Natural killer cell (primary cell): ENCODE measurements around the gene DDX28. TPM values are rescaled to one million over a fixed set of nuclear protein-coding genes. Genes with fewer than 3 reads are reported as not detected.

Experiments used
- ATAC-seq, 3 donors: fragments of 150-1000 bp in 2 of 3; fragments of 200-7000 bp in 1 of 3; cut with Tn5 transposase; 1 replicate in 1 of 3; 2 replicates in 2 of 3; pipeline ENCODE4 v1.10.0; 2021; ENCODE audit warnings: mild to moderate bottlenecking in 2 of 3, moderate library complexity in 2 of 3
- DNase-seq, 2 donors: peaks; one replicate each; pipeline versions ENCODE4 v3.0.0 to v3.0.0-alpha.2; 2013 to 2021; ENCODE audit warnings: mixed read lengths in 1 of 2
- H3K27ac ChIP-seq: one replicate; pipeline ENCODE4 v1.5.1; 2013; ENCODE audit warnings: mild to moderate bottlenecking, low read length
- H3K27me3 ChIP-seq: one replicate; pipeline ENCODE4 v1.6.1; 2013; ENCODE audit warnings: low read length; ENCODE audit not compliant: control insufficient read depth, insufficient read depth
- H3K36me3 ChIP-seq: one replicate; pipeline ENCODE4 v1.6.1; 2013; ENCODE audit warnings: low read length; ENCODE audit not compliant: control insufficient read depth, insufficient read depth
- H3K4me1 ChIP-seq: one replicate; pipeline ENCODE4 v1.6.1; 2013; ENCODE audit warnings: low read length; ENCODE audit not compliant: control insufficient read depth, insufficient read depth
- H3K4me3 ChIP-seq: one replicate; pipeline ENCODE4 v1.5.1; 2013; ENCODE audit warnings: low read length
- H3K9me3 ChIP-seq: one replicate; pipeline ENCODE4 v1.6.1; 2013; ENCODE audit warnings: low read length; ENCODE audit not compliant: control insufficient read depth, insufficient read depth
- H3K27ac Mint-ChIP-seq, 2 donors: one replicate each; pipeline ENCODE4 v1.8.0; 2022; ENCODE audit warnings: mild to moderate bottlenecking in 2 of 2, mixed read lengths in 2 of 2, moderate library complexity in 1 of 2
- H3K27me3 Mint-ChIP-seq, 2 donors: one replicate each; pipeline ENCODE4 v1.8.0; 2022; ENCODE audit warnings: low read depth in 2 of 2, mixed read lengths in 2 of 2
- H3K36me3 Mint-ChIP-seq: one replicate; pipeline ENCODE4 v1.8.0; 2022; ENCODE audit warnings: mixed read lengths
- H3K4me1 Mint-ChIP-seq, 2 donors: one replicate each; pipeline ENCODE4 v1.8.0; 2022; ENCODE audit warnings: mixed read lengths in 2 of 2
- H3K4me3 Mint-ChIP-seq: one replicate; pipeline ENCODE4 v1.8.0; 2022; ENCODE audit warnings: mild to moderate bottlenecking, moderate library complexity, mixed read lengths
- H3K9me3 Mint-ChIP-seq, 2 donors: one replicate each; pipeline ENCODE4 v1.8.0; 2022; ENCODE audit warnings: mixed read lengths in 2 of 2
- CTCF ChIP-seq: fragments of 200-600 bp; IDR thresholded peaks from one replicate; pipeline ENCODE4 v1.8.0; 2022; ENCODE audit warnings: antibody characterized with exemption
- WGBS: methylation state at CpG from one replicate; pipeline ENCODE4 v1.1.7; 2013; ENCODE audit warnings: missing lambda C conversion rate; ENCODE audit not compliant: insufficient coverage; 5-methylcytosine and 5-hydroxymethylcytosine counted together
- intact Hi-C: fragments of 100-400 bp; cut with micrococcal nuclease; formaldehyde crosslinking; loops from one replicate; pipeline ENCODE4 v1.14.2; 2022
- total RNA-seq, 4 donors: library from RNA; stranded (reverse); fragments of 120-200 nt in 1 of 4; gene quantifications; one replicate each; pipeline versions ENCODE4 v1.2.3 to v1.2.4, GENCODE V29; 2013 to 2022

Gene DDX28
- total RNA-seq, 3 donors from 2014 or later (not counting 1 experiment from before 2014, with no cell fraction given) = 17.4 to 19.0 (median 17.9) TPM

GRCh38 chr16:68021490-68021889 is 1.5 kb downstream of the DDX28 start:
- ATAC-seq = no peak
- Mint-ChIP-seq H3K4me3 (peak overlapping the region; percentile 99), H3K27me3 (no peaks in the 10 kb centered on the region), H3K36me3 (no peaks in the 10 kb centered on the region), H3K9me3 (no peaks in the 10 kb centered on the region), H3K4me1 (peaks cover 16 to 31% of the 10 kb centered on the region in 2 donors), H3K27ac (peak overlapping the region; percentile 91 to 96)
- peaks cover 9% of the 10 kb centered on the region for H3K36me3 ChIP-seq
- intact Hi-C loops = loop anchor here (5.0 kb wide), 1 partner anchor 41 kb away; no protein-coding TSS in a partner anchor
- DNase-seq = no peak
- no peak overlapping the region for H3K27ac ChIP-seq
- peaks cover 26% of the 10 kb centered on the region for H3K4me1 ChIP-seq
- H3K27me3 ChIP-seq = no peaks in the 10 kb centered on the region
- WGBS = 97% methylated on average over 10 of the region's 10 CpGs
- H3K4me3 ChIP-seq = no peak overlapping the region
- TF ChIP-seq CTCF = no peak
- H3K9me3 ChIP-seq = no peaks in the 10 kb centered on the region

- no peaks in the 10 kb centered on the region for H3K36me3 Mint-ChIP-seq
- intact Hi-C loops = no loop called here
- no peaks in the 10 kb centered on the region for H3K27me3 Mint-ChIP-seq
These were observed 3.8 kb downstream of the DDX28 start for GRCh38 chr16:68019167-68019680.

GRCh38 chr16:68015681-68016080 is 7.4 kb downstream of the DDX28 start, which contains the start of gene DPEP2NB:
TSS of gene DPEP2NB (minus strand) at chr16:68015911. CDS start at chr16:68015770, 141 bp downstream.
- H3K27ac Mint-ChIP-seq = peak within 1 kb of the TSS in 1 of 2 donors; percentile 5

More at GRCh38 chr16:68019167-68019680, 3.8 kb downstream of the DDX28 start:
- Mint-ChIP-seq H3K9me3 (no peaks in the 10 kb centered on the region), H3K4me1 (peaks cover 16 to 30% of the 10 kb centered on the region in 2 donors), H3K27ac (peak overlapping the region in 1 of 2 donors; percentile 16), H3K4me3 (no peak overlapping the region)
- H3K9me3 ChIP-seq = no peaks in the 10 kb centered on the region
- 90% methylated on average over 8 of the region's 8 CpGs for WGBS
- H3K4me1 ChIP-seq = peaks cover 28% of the 10 kb centered on the region
- ATAC-seq (no peak), DNase-seq (no peak)
- TF ChIP-seq CTCF = no peak
- H3K36me3 ChIP-seq = peaks cover 9% of the 10 kb centered on the region
- no peak overlapping the region for H3K27ac ChIP-seq
- no peaks in the 10 kb centered on the region for H3K27me3 ChIP-seq
- H3K4me3 ChIP-seq = no peak overlapping the region

More at GRCh38 chr16:68015681-68016080, 7.4 kb downstream of the DDX28 start, which contains the start of gene DPEP2NB:
- 95% methylated on average over 5 of the region's 5 CpGs for WGBS
- TF ChIP-seq CTCF = no peak
- Mint-ChIP-seq H3K27me3 (no peaks in the 10 kb centered on the region), H3K36me3 (no peaks in the 10 kb centered on the region), H3K9me3 (no peaks in the 10 kb centered on the region), H3K4me1 (peaks cover 12 to 14% of the 10 kb centered on the region in 2 donors), H3K4me3 (no peak within 1 kb of the TSS)
- no peak within 1 kb of the TSS for H3K27ac ChIP-seq
- DNase-seq (no peak), ATAC-seq (no peak)
- peaks cover 19% of the 10 kb centered on the region for H3K4me1 ChIP-seq
- H3K4me3 ChIP-seq = no peak within 1 kb of the TSS
- no peaks in the 10 kb centered on the region for H3K9me3 ChIP-seq
- intact Hi-C loops = no loop called here
- H3K27me3 ChIP-seq = no peaks in the 10 kb centered on the region
- no peaks in the 10 kb centered on the region for H3K36me3 ChIP-seq
